BJ (cell line): ENCODE data around the gene MUL1. TPM values are rescaled to one million over a fixed set of nuclear protein-coding genes. Genes with fewer than 3 reads are reported as not detected.

Experiments
- CTCF ChIA-PET: fragments of 350-600 bp; formaldehyde crosslinking; extraction: SDS; loops from one replicate; lab custom pipeline; 2021; ENCODE audit warnings: antibody characterized with exemption, inconsistent platforms; lab: Yijun Ruan, JAX
- POLR2A ChIA-PET: fragments of 300-600 bp; sonication (Branson Sonifier 250); formaldehyde crosslinking; extraction: SDS; loops from one replicate; lab custom pipeline; 2021; ENCODE audit warnings: antibody characterized with exemption; lab: Charles Lee
- DNase-seq: peaks from one replicate; pipeline ENCODE4 v3.0.0-alpha.2; 2011; ENCODE audit warnings: low read depth
- H3K27me3 ChIP-seq: 2 replicates; pipeline ENCODE4 v1.6.0; 2011; ENCODE audit warnings: low read length; ENCODE audit not compliant: control insufficient read depth, insufficient read depth
- H3K36me3 ChIP-seq: 2 replicates; pipeline ENCODE4 v1.5.1; 2011; ENCODE audit warnings: low read length; ENCODE audit not compliant: control insufficient read depth, insufficient read depth
- H3K4me3 ChIP-seq: 2 replicates; pipeline ENCODE4 v1.5.1; 2011; ENCODE audit warnings: low read depth, mild to moderate bottlenecking, control low read depth, low read length
- CTCF ChIP-seq: IDR thresholded peaks from 2 replicates; pipeline ENCODE4 v1.5.1; 2011; ENCODE audit warnings: low read depth, mild to moderate bottlenecking, control low read depth, inconsistent platforms, low read length, moderate library complexity; ENCODE audit not compliant: insufficient read depth
- polyA minus RNA-seq: library from RNA; depleted of rRNA, polyadenylated mRNA; stranded (reverse); fragments of >200 nt; gene quantifications from 2 replicates; pipeline ENCODE4 v1.2.3, GENCODE V29; 2011; rRNA and poly(A)+ RNA removed
- polyA plus RNA-seq: library from polyadenylated mRNA; depleted of rRNA; stranded (reverse); fragments of >200 nt; gene quantifications from 2 replicates; pipeline ENCODE4 v1.2.3, GENCODE V29; 2011; rRNA removed

The MUL1 gene
- polyA plus RNA-seq (30.3 and 46.1 TPM in 2 replicates), polyA minus RNA-seq (19.8 and 26.5 TPM in 2 replicates)

- POLR2A ChIA-PET, result no interaction called here
- peak; percentile 56 for DNase-seq
- 0 out of 2 replicates have a peak, but pooled peaks have one; percentile 7 for TF ChIP-seq CTCF
- CTCF ChIA-PET, result interaction anchor here (1.1 kb wide), 1 partner anchor 14 kb away, joined by 4 read pairs; no protein-coding TSS in a partner anchor
- H3K27me3 ChIP-seq, result no peaks in the 10 kb centered on the region; the same call in 1 of the 2 replicates
- H3K4me3 ChIP-seq, result peak within 1 kb of the TSS; percentile 98
- H3K36me3 ChIP-seq, result 0 out of 2 replicates have a peak, but pooled peaks cover 1% of the 10 kb centered on the region
Observed at GRCh38 chr1:20507564-20508410, at the start of gene MUL1. Gene MUL1, minus strand, starts transcription at chr1:20508151. Its CDS starts 127 bp downstream, at chr1:20508024.

GRCh38 chr1:20555758-20556120 lies 47.8 kb upstream of the MUL1 start:
- no peak for TF ChIP-seq CTCF
- H3K36me3 ChIP-seq, result no peaks in the 10 kb centered on the region
- ChIA-PET CTCF (no interaction called here), POLR2A (no interaction called here)
- H3K27me3 ChIP-seq, result peaks cover 53% of the 10 kb centered on the region
- no peak overlapping the region for H3K4me3 ChIP-seq
- no peak for DNase-seq

GRCh38 chr1:20555025-20555757 lies 47.2 kb upstream of the MUL1 start:
- Histone ChIP-seq H3K4me3 (no peak overlapping the region), H3K36me3 (no peaks in the 10 kb centered on the region), H3K27me3 (peaks cover 52% of the 10 kb centered on the region)
- TF ChIP-seq CTCF, result no peak
- ChIA-PET CTCF (no interaction called here), POLR2A (no interaction called here)
- no peak for DNase-seq

GRCh38 chr1:20552728-20553445 lies 44.9 kb upstream of the MUL1 start:
- H3K27me3 ChIP-seq, result peaks cover 52% of the 10 kb centered on the region
- ChIA-PET POLR2A (no interaction called here), CTCF (interaction anchor here (1.2 kb wide), 1 partner anchor 80 kb away, joined by 3 read pairs; the partner anchor contains the start of gene PINK1)
- H3K4me3 ChIP-seq, result peak overlapping the region; percentile 19; the same call in 1 of the 2 replicates
- DNase-seq, result no peak
- no peaks in the 10 kb centered on the region for H3K36me3 ChIP-seq
- TF ChIP-seq CTCF, result no peak
